Measurements from ENCODE around the gene ASTN2. TPM values are rescaled to one million over a fixed set of nuclear protein-coding genes. Genes with fewer than 3 reads are reported as not detected.
"Not testable (repeated sequence)": the region's sequence is repeated elsewhere in the genome, so short reads cannot be mapped to it uniquely, and the experiment has no call there.

ASTN2 gene
- polyA plus RNA-seq, 3 donors = 15.1 to 17.1 (median 15.6) TPM

GRCh38 chr9:116456490-116457088, 958.3 kb downstream of the ASTN2 start:
- DNase-seq (ENCODE audit: low read depth in 3 of 3, low spot score in 2 of 3) = no peak

- DNase-seq (ENCODE audit: low read depth in 3 of 3, low spot score in 2 of 3) = not testable (repeated sequence)
These were observed 960.3 kb downstream of the ASTN2 start for GRCh38 chr9:116454539-116454938.

DNA sequence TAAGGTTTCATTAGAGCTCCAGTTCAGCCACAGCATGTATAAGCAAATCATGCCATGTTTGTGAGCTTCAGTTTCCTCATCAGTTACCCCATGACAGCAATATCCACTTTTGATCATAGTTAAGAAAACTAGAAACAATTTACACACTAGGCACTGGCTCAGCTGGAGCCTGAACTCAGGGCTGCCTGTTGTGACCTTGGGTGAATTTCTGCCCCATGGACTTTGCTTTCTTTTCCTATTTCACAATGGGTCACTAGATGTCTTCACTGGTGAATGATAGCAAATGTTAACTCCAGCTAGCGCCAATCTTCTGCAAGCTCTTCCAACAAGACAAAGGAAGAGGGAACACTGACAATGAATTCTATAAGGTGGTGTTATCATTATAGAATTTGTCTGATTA, 961.1 kb downstream of the ASTN2 start:
- DNase-seq (ENCODE audit: low read depth in 3 of 3, low spot score in 2 of 3) = no peak

GRCh38 chr9:116452634-116453033, 962.2 kb downstream of the ASTN2 start:
- DNase-seq (ENCODE audit: low read depth in 3 of 3, low spot score in 2 of 3) = no peak

DNA sequence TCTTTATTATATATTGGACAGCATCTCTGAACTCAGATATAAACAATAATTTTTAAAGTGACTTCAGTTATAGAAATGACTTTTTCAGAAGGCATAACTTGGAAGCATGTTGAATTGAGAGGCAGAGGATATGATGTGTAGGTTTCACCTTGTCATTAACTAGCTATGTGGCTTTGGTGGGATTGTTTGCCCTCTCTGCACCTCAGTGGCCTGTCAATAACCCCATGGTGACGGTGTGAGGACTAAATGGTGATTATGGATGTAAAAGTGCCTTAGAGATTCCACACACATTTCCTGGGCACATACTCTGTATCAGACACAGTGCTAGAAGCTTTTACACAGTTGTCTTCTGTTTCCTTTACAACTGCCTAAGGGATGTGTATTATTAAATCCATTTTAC, 962.6 kb downstream of the ASTN2 start:
- DNase-seq (ENCODE audit: low read depth in 3 of 3, low spot score in 2 of 3) = no peak

DNA sequence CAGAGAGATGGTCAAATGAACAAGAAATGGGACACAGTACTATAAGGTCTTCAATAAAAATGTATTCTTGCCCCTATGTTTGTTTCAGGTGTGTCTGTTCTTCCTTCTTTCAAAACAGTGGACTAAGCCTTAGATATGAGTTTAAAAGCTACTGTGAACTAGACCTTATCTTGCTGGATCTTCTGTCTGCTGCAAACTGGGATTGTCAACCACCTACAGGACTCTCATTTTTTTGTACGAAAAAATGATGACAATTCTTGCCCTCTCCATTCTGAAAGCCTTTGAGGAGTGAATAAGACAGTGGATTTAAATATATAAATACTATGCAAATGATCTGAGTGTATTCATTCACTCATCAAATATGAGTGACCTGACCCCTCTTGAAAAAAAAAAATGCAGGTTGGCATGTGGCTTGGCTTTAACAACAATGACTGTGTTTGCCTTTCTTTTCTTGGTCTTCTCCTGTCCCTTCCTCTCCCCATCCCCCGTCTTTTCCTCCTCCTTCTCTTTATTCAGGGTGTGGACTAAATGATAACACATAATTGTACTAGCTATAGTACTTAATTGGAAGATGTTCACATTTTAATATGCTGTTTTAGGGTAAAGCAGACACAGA, 963.2 kb downstream of the ASTN2 start:
- DNase-seq (ENCODE audit: low read depth in 3 of 3, low spot score in 2 of 3) = no peak

DNA sequence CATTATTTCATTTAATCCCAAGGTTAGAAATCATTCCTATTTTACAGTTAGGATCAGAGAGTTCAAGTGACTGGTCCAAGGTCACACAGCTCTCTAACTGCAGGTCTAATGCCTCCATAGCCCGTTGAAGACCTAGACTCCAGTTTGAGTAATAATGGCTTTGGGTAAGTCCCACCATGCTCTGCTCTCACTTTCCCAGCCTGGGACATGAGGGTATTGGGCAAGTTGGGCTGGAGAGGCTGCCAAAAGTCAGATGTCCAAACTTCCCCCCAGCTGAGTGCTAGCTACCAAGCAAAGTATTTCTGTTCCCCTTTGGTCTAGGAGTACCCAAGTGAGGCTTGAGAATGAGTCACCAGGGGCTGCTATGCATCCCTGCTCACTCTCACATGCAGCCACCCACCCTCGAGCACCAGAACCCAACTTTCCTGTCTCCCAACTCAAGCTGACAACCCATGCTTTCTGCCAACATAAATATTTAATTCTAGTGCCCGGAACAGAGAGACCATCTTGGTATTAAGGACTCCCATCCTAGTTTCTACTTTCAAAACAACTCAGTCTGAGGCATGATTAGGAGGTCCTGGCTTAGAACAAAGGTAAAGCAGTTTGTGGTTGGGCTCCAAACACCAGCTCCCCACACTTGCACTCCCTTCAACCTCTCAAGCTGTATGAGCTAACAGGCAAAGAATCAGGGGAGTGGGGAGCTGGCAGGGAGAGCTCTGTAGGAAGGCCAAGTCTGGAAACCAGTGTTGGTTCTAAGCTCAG, 964.3 kb downstream of the ASTN2 start:
- no peak for DNase-seq (ENCODE audit: low read depth in 3 of 3, low spot score in 2 of 3)

DNA sequence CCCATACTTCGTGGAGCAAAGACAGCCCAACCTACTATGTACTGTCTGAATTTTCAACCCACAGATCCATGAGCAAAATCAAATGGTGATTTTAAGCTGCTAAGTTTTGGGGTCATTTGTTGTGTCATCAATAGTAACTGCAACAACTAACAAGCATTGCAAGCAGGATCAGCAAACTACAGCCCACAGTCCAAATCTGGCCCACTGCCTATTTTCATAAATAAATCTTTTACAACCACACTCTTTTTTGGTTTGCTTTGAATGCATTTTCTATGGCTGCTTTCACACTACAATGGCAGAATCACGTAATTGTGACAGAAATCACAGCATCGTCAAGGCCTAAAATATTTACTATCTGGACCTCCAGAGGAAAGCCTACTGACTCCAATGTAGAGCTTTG, 964.9 kb downstream of the ASTN2 start:
- no peak for DNase-seq (ENCODE audit: low read depth in 3 of 3, low spot score in 2 of 3)

- DNase-seq (ENCODE audit: low read depth in 3 of 3, low spot score in 2 of 3) = no peak
These were observed 966.4 kb downstream of the ASTN2 start for GRCh38 chr9:116448431-116448830.

GRCh38 chr9:116447934-116448333, 966.9 kb downstream of the ASTN2 start:
- peak in 2 of 3 donors; percentile 65 to 67 for DNase-seq (ENCODE audit: low read depth in 3 of 3, low spot score in 2 of 3)

GRCh38 chr9:116442528-116442927, 972.3 kb downstream of the ASTN2 start:
- DNase-seq (ENCODE audit: low read depth in 3 of 3, low spot score in 2 of 3) = no peak

DNA sequence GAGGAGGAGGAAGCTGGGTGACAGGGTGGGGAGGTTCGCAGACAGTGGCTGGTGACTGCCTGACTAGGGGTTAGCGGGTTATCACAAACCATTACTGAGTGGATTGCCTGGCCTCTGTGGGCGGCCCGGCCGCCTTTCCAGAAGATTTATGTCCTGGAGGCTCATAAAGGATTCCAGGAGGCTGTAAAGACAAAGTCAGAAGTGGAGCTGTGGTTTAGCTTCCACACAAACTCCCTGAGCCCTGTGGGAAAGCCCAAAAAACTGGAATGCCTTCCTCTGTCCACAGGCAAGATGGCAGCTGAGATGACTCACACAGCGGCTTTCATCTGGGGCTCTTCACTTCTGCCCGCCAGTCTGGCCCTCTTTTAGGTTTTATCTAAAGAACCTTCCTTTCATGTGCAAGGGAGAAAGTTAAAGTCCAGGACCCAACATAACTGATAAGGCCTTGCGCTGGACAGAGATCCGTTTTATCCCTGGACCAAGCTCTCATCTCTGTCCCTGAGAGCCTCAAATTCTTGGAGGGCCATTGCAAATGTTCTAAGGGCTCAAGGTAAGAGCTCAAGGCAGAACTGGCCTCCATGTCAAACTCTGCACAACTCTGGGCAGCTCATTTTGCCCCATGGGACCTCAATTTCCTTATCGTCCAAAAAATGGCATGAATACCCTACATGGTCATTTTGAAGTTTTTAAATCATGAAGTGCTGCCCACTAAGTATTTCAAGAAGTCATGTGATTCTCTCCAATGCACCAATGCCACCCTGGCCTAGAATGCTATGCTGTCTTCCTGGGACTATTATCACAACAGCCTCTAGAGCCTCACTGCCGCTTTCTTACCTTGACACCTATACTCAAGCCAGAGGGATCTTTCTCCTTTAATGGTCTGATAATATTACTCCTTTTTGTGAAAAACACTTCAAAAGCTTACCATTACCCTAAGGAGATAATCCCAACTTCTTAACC, 977.2 kb downstream of the ASTN2 start:
- no peak for DNase-seq (ENCODE audit: low read depth in 3 of 3, low spot score in 2 of 3)

GRCh38 chr9:116436121-116436520, 978.7 kb downstream of the ASTN2 start:
- DNase-seq (ENCODE audit: low read depth in 3 of 3, low spot score in 2 of 3) = no peak

DNA sequence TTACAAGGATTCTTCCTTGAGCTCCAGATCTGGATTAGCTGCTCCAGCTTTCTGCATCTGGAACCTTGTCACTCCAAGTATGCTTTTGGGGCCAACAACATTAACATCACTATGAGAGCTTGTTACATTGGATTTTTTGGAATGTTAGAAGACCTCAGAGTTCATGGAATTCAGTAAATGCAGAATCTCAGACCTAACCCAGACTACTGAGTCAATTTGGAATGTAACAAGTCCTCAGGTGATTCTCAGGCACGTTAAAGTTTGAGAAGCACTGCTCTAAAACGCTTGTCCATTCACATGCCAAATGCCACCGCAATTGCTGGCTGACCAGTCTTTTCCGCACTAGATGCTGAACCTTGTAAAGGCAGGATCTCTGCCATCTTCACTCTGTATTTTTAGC, 979.2 kb downstream of the ASTN2 start:
- DNase-seq (ENCODE audit: low read depth in 3 of 3, low spot score in 2 of 3) = no peak

DNA sequence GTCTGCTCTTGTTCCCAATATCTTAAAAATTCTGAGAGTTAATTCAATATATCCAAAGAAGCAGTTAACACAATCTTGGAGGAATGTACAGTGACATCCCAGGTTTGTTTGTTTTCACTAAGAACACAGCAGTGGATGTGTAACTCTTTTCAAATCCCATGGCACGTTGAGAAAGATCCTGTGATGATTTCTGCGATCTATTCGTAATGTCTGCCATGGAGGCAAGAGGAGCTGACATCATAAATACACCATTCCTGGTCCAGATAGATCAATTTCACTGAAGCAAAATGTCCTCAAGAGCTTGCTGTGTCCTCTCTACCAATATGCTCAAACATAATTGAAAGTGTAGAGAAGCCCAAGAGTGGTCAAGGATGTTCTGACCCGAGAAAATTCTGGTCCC, 980.5 kb downstream of the ASTN2 start:
- DNase-seq (ENCODE audit: low read depth in 3 of 3, low spot score in 2 of 3) = no peak

DNA sequence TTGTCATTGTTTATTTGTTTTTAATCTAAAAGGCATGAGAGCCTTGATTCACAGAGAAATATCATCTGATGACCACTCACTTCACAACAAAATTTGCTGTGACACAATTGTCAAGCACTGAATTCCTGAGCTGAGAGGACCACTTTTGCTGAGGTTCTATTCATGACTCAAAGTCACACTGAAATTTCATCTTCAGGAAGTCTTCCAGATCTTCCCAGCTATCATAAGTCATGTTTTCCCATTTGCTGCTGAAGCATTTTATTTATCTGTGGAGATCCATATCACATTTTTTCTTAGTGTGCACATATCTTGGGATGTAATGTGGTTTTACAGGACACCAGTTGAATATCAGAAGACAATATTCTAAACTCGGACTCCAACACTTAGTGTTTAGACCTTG, 982.8 kb downstream of the ASTN2 start:
- DNase-seq (ENCODE audit: low read depth in 3 of 3, low spot score in 2 of 3) = no peak

GRCh38 chr9:116430849-116431248, 984.0 kb downstream of the ASTN2 start:
- DNase-seq (ENCODE audit: low read depth in 3 of 3, low spot score in 2 of 3) = no peak

GRCh38 chr9:116425244-116425643, 989.6 kb downstream of the ASTN2 start:
- no peak for DNase-seq (ENCODE audit: low read depth in 3 of 3, low spot score in 2 of 3)

DNA sequence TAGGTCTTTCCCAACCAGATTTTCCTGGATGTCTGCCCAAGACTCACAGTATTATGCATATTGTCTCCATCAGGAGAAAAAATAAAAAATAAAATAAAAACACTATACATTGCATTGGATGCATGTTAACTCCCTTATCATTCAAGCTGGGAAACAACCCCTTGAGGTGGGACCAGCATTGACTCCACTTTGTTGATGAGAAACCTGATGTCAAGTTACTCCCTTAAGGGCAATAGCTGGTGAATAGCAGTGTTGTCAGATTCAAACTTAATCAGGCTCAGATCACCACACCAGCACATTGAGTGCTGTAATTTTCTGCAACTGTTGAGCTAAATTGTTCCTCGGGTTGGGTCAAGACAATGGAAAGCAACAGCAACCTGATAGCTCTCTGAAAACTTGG, 991.7 kb downstream of the ASTN2 start:
- DNase-seq (ENCODE audit: low read depth in 3 of 3, low spot score in 2 of 3) = no peak

GRCh38 chr9:116422119-116422979, 992.5 kb downstream of the ASTN2 start:
- no peak for DNase-seq (ENCODE audit: low read depth in 3 of 3, low spot score in 2 of 3)
